Thoracic aorta (tissue), 2 donors: ENCODE data around the gene B9D1. TPM values are rescaled to one million over a fixed set of nuclear protein-coding genes. Genes with fewer than 3 reads are reported as not detected.

Source experiments
- ATAC-seq: fragments of 150-250 bp; one replicate; pipeline ENCODE4 v1.8.0; 2017; ENCODE audit warnings: low read depth; ENCODE audit not compliant: insufficient number of reproducible peaks, low FRiP score
- DNase-seq: peaks from one replicate; pipeline ENCODE4 v3.0.0-alpha.2; 2020; ENCODE audit warnings: low spot score
- H3K27ac ChIP-seq, 2 donors: fragments of 200-600 bp; sonication (generic); 1 replicate in 1 of 2; 2 replicates in 1 of 2; pipeline ENCODE4 v1.5.1; 2016; ENCODE audit warnings: mild to moderate bottlenecking in 2 of 2, moderate library complexity in 2 of 2
- H3K27me3 ChIP-seq: fragments of 200-600 bp; sonication (generic); replicated peaks from 2 replicates; pipeline ENCODE4 v1.6.0; 2016; ENCODE audit warnings: mild to moderate bottlenecking; ENCODE audit not compliant: insufficient read depth
- H3K36me3 ChIP-seq: fragments of 200-600 bp; sonication (generic); one replicate; pipeline ENCODE4 v1.5.1; 2016
- H3K4me1 ChIP-seq, 2 donors: fragments of 200-600 bp; sonication (generic); 1 replicate in 1 of 2; 2 replicates in 1 of 2; pipeline versions ENCODE4 v1.5.1 to v1.6.0; 2016; ENCODE audit warnings: low read depth in 2 of 2, mild to moderate bottlenecking in 1 of 2; ENCODE audit not compliant: control insufficient read depth in 1 of 2
- H3K4me3 ChIP-seq: fragments of 200-600 bp; sonication (generic); 2 replicates; pipeline ENCODE4 v1.5.1; 2016; ENCODE audit warnings: mild to moderate bottlenecking
- H3K9me3 ChIP-seq: fragments of 200-600 bp; sonication (generic); 2 replicates; pipeline ENCODE4 v1.5.1; 2016
- total RNA-seq, 2 donors: library from RNA; depleted of rRNA; stranded (reverse); fragments of >200 nt; gene quantifications; one replicate each; pipeline versions ENCODE4 v1.1.0 to v1.2.3, GENCODE V29; 2016
- TF ChIP-seq, protein P1 (sequence below): fragments of 200-600 bp; sonication (generic); IDR thresholded peaks from one replicate; pipeline ENCODE4 v1.5.1; 2019; ENCODE audit warnings: antibody characterized with exemption

The B9D1 gene
- total RNA-seq, 2 donors from 2014 or later = 6.3 to 33.4 TPM

DNA sequence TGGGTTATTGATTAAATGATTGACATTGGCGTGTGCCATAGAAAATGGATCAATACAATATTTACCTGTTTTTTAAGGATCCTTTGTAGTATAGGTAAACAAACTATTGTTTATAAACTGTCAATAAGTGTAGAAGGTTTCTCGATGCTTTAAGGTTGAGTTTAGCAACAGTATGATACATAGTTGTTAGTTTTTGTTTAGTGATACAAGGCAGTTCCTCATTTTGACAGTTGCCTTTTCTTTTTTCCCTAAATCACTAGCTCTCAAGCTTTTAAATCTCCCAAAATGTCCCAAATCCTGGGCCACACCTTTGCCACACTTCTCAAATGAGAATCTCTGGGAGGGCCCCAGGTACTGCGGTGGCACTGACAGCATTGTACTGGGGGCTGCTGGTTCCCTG is 68.1 kb downstream of the B9D1 start:
- peaks cover 8 to 18% of the 10 kb centered on the region in 2 donors for H3K4me1 ChIP-seq
- no peaks in the 10 kb centered on the region for H3K36me3 ChIP-seq
- no peak for ATAC-seq
- no peaks in the 10 kb centered on the region for H3K27me3 ChIP-seq
- H3K27ac ChIP-seq = no peak overlapping the region
- DNase-seq = no peak
- no peaks in the 10 kb centered on the region for H3K9me3 ChIP-seq
- TF ChIP-seq, protein P1, sequence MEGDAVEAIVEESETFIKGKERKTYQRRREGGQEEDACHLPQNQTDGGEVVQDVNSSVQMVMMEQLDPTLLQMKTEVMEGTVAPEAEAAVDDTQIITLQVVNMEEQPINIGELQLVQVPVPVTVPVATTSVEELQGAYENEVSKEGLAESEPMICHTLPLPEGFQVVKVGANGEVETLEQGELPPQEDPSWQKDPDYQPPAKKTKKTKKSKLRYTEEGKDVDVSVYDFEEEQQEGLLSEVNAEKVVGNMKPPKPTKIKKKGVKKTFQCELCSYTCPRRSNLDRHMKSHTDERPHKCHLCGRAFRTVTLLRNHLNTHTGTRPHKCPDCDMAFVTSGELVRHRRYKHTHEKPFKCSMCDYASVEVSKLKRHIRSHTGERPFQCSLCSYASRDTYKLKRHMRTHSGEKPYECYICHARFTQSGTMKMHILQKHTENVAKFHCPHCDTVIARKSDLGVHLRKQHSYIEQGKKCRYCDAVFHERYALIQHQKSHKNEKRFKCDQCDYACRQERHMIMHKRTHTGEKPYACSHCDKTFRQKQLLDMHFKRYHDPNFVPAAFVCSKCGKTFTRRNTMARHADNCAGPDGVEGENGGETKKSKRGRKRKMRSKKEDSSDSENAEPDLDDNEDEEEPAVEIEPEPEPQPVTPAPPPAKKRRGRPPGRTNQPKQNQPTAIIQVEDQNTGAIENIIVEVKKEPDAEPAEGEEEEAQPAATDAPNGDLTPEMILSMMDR = no peak
- H3K4me3 ChIP-seq = no peak overlapping the region

Other genes starting within 250 kb of the B9D1 start
- gene GRAPL, start 235.1 kb downstream of the B9D1 start, total RNA-seq = 1 to 10 TPM in 1 of 2 donors, under 1 TPM in 1; 0.54 to 3.0 TPM
- gene EPN2, start 125.4 kb downstream of the B9D1 start, total RNA-seq = 10 to 100 TPM; 28.7 to 47.9 TPM
- 10 to 100 TPM; 49.2 to 51.2 TPM for gene MAPK7, start 15.8 kb upstream of the B9D1 start, total RNA-seq
- 100 to 1,000 TPM; 425 to 501 TPM for gene MFAP4, start 24.5 kb upstream of the B9D1 start, total RNA-seq
- gene RNF112, start 48.5 kb upstream of the B9D1 start, total RNA-seq = 1 to 10 TPM; 2.8 to 8.3 TPM
- gene SLC47A1, start 171.1 kb upstream of the B9D1 start, total RNA-seq = 10 to 100 TPM in 1 of 2 donors, 1 to 10 TPM in 1; 4.1 to 17.0 TPM